GM10847 (cell line): ENCODE measurements around the gene ARPC4.

ENCODE experiments used
- POLR2A ChIP-seq: IDR thresholded peaks from 2 replicates; pipeline ENCODE4 v1.6.1; 2011; ENCODE audit not compliant: insufficient read length; ENCODE audit errors: extremely low read depth

The ARPC4 gene

GRCh38 chr3:9792405-9793160, at the start of gene ARPC4, which contains the start of gene TADA3:
TSS of gene ARPC4 (plus strand) at chr3:9793082. CDS start at chr3:9793122, 40 bp downstream.
TSS of gene TADA3 (minus strand) at chr3:9792473. CDS start at chr3:9791466, 1,007 bp downstream.
- TF ChIP-seq POLR2A = peak; percentile 83

GRCh38 chr3:9743548-9743947, 49.3 kb upstream of the ARPC4 start:
- no peak for TF ChIP-seq POLR2A

GRCh38 chr3:9744162-9744561, 48.7 kb upstream of the ARPC4 start:
- TF ChIP-seq POLR2A = no peak

- no peak for TF ChIP-seq POLR2A
Measured at GRCh38 chr3:9745521-9745920, 47.4 kb upstream of the ARPC4 start.

- TF ChIP-seq POLR2A = no peak
Measured at GRCh38 chr3:9746330-9746729, 46.6 kb upstream of the ARPC4 start.

- no peak for TF ChIP-seq POLR2A
Measured at GRCh38 chr3:9747267-9747666, 45.6 kb upstream of the ARPC4 start.

GRCh38 chr3:9748031-9748430, 44.9 kb upstream of the ARPC4 start:
- no peak for TF ChIP-seq POLR2A

- no peak for TF ChIP-seq POLR2A
Measured at GRCh38 chr3:9749296-9749644, 43.6 kb upstream of the ARPC4 start.

GRCh38 chr3:9749645-9750555, 43.0 kb upstream of the ARPC4 start, which contains the start of gene OGG1:
TSS of gene OGG1 (plus strand) at chr3:9749952. CDS start at chr3:9750287, 335 bp downstream.
- TF ChIP-seq POLR2A = peak; percentile 80

GRCh38 chr3:9750556-9751411, 42.1 kb upstream of the ARPC4 start:
- TF ChIP-seq POLR2A = no peak

- TF ChIP-seq POLR2A = no peak
Measured at GRCh38 chr3:9754678-9755077, 38.2 kb upstream of the ARPC4 start.

GRCh38 chr3:9757427-9757826, 35.5 kb upstream of the ARPC4 start:
- no peak for TF ChIP-seq POLR2A

GRCh38 chr3:9760779-9761505, 31.9 kb upstream of the ARPC4 start:
- TF ChIP-seq POLR2A = no peak

- TF ChIP-seq POLR2A = no peak
Measured at GRCh38 chr3:9761919-9762318, 31.0 kb upstream of the ARPC4 start.

GRCh38 chr3:9762871-9763270, 30.0 kb upstream of the ARPC4 start:
- TF ChIP-seq POLR2A = no peak

- TF ChIP-seq POLR2A = no peak
Measured at GRCh38 chr3:9765865-9766264, 27.0 kb upstream of the ARPC4 start.
